ENCODE measurements around the gene GSTA4. TPM values are rescaled to one million over a fixed set of nuclear protein-coding genes. Genes with fewer than 3 reads are reported as not detected.
A peak's percentile ranks its signal among the peaks of the same experiment; 100 is the strongest.
"Not testable (repeated sequence)": the region's sequence is repeated elsewhere in the genome, so short reads cannot be mapped to it uniquely, and the experiment has no call there.

GSTA4 gene
- total and polyA plus RNA-seq, 2 experiments from 2014 or later = 19.3 to 29.9 TPM

DNA sequence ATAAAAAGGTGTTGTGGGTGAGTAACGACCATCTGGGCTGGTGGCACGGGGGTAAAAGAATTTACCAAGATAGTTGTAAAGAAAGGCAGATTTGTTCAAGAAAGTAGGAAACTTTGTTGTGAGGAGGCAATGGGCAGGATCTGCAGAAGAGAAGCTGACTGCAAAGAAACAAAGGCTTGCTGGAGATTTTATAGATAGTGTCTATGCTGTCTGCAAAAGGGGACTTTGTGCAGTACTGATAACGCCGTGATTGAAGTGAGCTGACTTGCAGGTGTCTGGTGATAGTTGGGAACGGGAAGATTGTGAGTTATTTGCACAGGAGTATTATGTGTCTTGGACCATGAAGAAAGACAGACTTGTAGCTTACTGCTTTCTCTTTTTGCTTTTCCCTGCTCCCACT is 48.8 kb downstream of the GSTA4 start:
- Mint-ChIP-seq H3K27ac (no peak overlapping the region), H3K36me3 (ENCODE audit: low read depth) (no peaks in the 10 kb centered on the region), H3K27me3 (ENCODE audit: insufficient read depth, low read depth, poor library complexity) (peaks cover 9% of the 10 kb centered on the region), H3K4me3 (no peak overlapping the region), H3K9me3 (no peaks in the 10 kb centered on the region), H3K4me1 (peaks cover 19% of the 10 kb centered on the region)
- TF ChIP-seq POLR2AphosphoS5 (IDR thresholded peaks at IDR 0.05; ENCODE audit: low read depth) = no peak
- no peak for TF ChIP-seq ZNF114 (CRISPR knock-in tag; IDR thresholded peaks at IDR 0.05)
- TF ChIP-seq JUNB (IDR thresholded peaks at IDR 0.05; ENCODE audit: unreplicated experiment) = no peak
- TF ChIP-seq ZNF331 (CRISPR knock-in tag; IDR thresholded peaks at IDR 0.05; ENCODE audit: low read depth) = no peak
- Histone ChIP-seq H3K9me2 (ENCODE audit: insufficient read depth) (no peaks in the 10 kb centered on the region), H3K4me2 (no peak overlapping the region), H3K79me2 (replicated peaks; ENCODE audit: insufficient read depth) (no peaks in the 10 kb centered on the region), H2AFZ (0 out of 2 replicates have a peak overlapping the region, but pooled peaks have one; percentile 25), H3F3A (replicated peaks; ENCODE audit: low read depth) (no peaks in the 10 kb centered on the region), H3K27me3 (ENCODE audit: insufficient read depth) (no peaks in the 10 kb centered on the region), H4K20me1 (replicated peaks; ENCODE audit: insufficient read depth) (no peaks in the 10 kb centered on the region), H3K4me1 (ENCODE audit: insufficient read depth) (peaks cover 12% of the 10 kb centered on the region; the same call in 1 of the 2 replicates), H3K27ac (ENCODE audit: low read depth) (no peak overlapping the region), H3K36me3 (ENCODE audit: insufficient read depth) (no peaks in the 10 kb centered on the region), H3K4me3 (no peak overlapping the region)
- DNase-seq (ENCODE audit: low spot score) = no peak
- ATAC-seq = no peak

- not testable (repeated sequence) for H3K27me3 Mint-ChIP-seq (ENCODE audit: insufficient read depth, low read depth, poor library complexity); DNase-seq (ENCODE audit: low spot score); H3K36me3 ChIP-seq (ENCODE audit: insufficient read depth); H3K27ac ChIP-seq (ENCODE audit: low read depth); H4K20me1 ChIP-seq (replicated peaks; ENCODE audit: insufficient read depth); ATAC-seq; H3F3A ChIP-seq (replicated peaks; ENCODE audit: low read depth); H3K4me2 ChIP-seq; H3K4me3 Mint-ChIP-seq; H3K27me3 ChIP-seq (ENCODE audit: insufficient read depth); H3K9me3 Mint-ChIP-seq; H3K27ac Mint-ChIP-seq; H3K79me2 ChIP-seq (replicated peaks; ENCODE audit: insufficient read depth); H3K9me2 ChIP-seq (ENCODE audit: insufficient read depth); H3K36me3 Mint-ChIP-seq (ENCODE audit: low read depth); H3K4me3 ChIP-seq
- peaks cover 19% of the 10 kb centered on the region for H3K4me1 Mint-ChIP-seq
- peaks cover 12% of the 10 kb centered on the region; the same call in 1 of the 2 replicates for H3K4me1 ChIP-seq (ENCODE audit: insufficient read depth)
- peak overlapping the region; percentile 75; the same call in 1 of the 2 replicates for H2AFZ ChIP-seq
These were observed 52.3 kb downstream of the GSTA4 start for GRCh38 chr6:52942821-52943220.

GRCh38 chr6:52942221-52942620 is 52.9 kb downstream of the GSTA4 start:
- H3K27ac Mint-ChIP-seq = no peak overlapping the region
- H3K4me1 Mint-ChIP-seq = peaks cover 19% of the 10 kb centered on the region
- no peak overlapping the region for H3K4me3 Mint-ChIP-seq
- H4K20me1 ChIP-seq (replicated peaks; ENCODE audit: insufficient read depth) = no peaks in the 10 kb centered on the region
- H3F3A ChIP-seq (replicated peaks; ENCODE audit: low read depth) = no peaks in the 10 kb centered on the region
- no peaks in the 10 kb centered on the region for H3K9me2 ChIP-seq (ENCODE audit: insufficient read depth)
- H3K4me3 ChIP-seq = no peak overlapping the region
- no peaks in the 10 kb centered on the region for H3K36me3 ChIP-seq (ENCODE audit: insufficient read depth)
- H2AFZ ChIP-seq = peak overlapping the region; percentile 75
- H3K4me1 ChIP-seq (ENCODE audit: insufficient read depth) = peaks cover 12% of the 10 kb centered on the region; the same call in 1 of the 2 replicates
- H3K36me3 Mint-ChIP-seq (ENCODE audit: low read depth) = no peaks in the 10 kb centered on the region
- no peak overlapping the region for H3K4me2 ChIP-seq
- ATAC-seq (peak; percentile 34; the same call in 2 of the 3 replicates), DNase-seq (ENCODE audit: low spot score) (no peak)
- no peaks in the 10 kb centered on the region for H3K27me3 ChIP-seq (ENCODE audit: insufficient read depth)
- peaks cover 9% of the 10 kb centered on the region for H3K27me3 Mint-ChIP-seq (ENCODE audit: insufficient read depth, low read depth, poor library complexity)
- no peaks in the 10 kb centered on the region for H3K79me2 ChIP-seq (replicated peaks; ENCODE audit: insufficient read depth)
- H3K27ac ChIP-seq (ENCODE audit: low read depth) = no peak overlapping the region
- H3K9me3 Mint-ChIP-seq = no peaks in the 10 kb centered on the region
- TF ChIP-seq ZNF114 (CRISPR knock-in tag; IDR thresholded peaks at IDR 0.05) = no peak
- TF ChIP-seq NANOG (IDR thresholded peaks at IDR 0.05; ENCODE audit: borderline replicate concordance) = no peak
- TF ChIP-seq ZNF331 (CRISPR knock-in tag; IDR thresholded peaks at IDR 0.05; ENCODE audit: low read depth) = no peak
- TF ChIP-seq, protein P1, sequence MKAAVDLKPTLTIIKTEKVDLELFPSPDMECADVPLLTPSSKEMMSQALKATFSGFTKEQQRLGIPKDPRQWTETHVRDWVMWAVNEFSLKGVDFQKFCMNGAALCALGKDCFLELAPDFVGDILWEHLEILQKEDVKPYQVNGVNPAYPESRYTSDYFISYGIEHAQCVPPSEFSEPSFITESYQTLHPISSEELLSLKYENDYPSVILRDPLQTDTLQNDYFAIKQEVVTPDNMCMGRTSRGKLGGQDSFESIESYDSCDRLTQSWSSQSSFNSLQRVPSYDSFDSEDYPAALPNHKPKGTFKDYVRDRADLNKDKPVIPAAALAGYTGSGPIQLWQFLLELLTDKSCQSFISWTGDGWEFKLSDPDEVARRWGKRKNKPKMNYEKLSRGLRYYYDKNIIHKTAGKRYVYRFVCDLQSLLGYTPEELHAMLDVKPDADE (IDR thresholded peaks at IDR 0.05) = no peak
- no peak for TF ChIP-seq STAT1 (IDR thresholded peaks at IDR 0.05; ENCODE audit: unreplicated experiment)
- TF ChIP-seq EZH2 (IDR thresholded peaks at IDR 0.05; ENCODE audit: low read depth, unreplicated experiment) = no peak
- no peak for TF ChIP-seq POLR2AphosphoS5 (IDR thresholded peaks at IDR 0.05; ENCODE audit: low read depth)
- TF ChIP-seq, protein P2, sequence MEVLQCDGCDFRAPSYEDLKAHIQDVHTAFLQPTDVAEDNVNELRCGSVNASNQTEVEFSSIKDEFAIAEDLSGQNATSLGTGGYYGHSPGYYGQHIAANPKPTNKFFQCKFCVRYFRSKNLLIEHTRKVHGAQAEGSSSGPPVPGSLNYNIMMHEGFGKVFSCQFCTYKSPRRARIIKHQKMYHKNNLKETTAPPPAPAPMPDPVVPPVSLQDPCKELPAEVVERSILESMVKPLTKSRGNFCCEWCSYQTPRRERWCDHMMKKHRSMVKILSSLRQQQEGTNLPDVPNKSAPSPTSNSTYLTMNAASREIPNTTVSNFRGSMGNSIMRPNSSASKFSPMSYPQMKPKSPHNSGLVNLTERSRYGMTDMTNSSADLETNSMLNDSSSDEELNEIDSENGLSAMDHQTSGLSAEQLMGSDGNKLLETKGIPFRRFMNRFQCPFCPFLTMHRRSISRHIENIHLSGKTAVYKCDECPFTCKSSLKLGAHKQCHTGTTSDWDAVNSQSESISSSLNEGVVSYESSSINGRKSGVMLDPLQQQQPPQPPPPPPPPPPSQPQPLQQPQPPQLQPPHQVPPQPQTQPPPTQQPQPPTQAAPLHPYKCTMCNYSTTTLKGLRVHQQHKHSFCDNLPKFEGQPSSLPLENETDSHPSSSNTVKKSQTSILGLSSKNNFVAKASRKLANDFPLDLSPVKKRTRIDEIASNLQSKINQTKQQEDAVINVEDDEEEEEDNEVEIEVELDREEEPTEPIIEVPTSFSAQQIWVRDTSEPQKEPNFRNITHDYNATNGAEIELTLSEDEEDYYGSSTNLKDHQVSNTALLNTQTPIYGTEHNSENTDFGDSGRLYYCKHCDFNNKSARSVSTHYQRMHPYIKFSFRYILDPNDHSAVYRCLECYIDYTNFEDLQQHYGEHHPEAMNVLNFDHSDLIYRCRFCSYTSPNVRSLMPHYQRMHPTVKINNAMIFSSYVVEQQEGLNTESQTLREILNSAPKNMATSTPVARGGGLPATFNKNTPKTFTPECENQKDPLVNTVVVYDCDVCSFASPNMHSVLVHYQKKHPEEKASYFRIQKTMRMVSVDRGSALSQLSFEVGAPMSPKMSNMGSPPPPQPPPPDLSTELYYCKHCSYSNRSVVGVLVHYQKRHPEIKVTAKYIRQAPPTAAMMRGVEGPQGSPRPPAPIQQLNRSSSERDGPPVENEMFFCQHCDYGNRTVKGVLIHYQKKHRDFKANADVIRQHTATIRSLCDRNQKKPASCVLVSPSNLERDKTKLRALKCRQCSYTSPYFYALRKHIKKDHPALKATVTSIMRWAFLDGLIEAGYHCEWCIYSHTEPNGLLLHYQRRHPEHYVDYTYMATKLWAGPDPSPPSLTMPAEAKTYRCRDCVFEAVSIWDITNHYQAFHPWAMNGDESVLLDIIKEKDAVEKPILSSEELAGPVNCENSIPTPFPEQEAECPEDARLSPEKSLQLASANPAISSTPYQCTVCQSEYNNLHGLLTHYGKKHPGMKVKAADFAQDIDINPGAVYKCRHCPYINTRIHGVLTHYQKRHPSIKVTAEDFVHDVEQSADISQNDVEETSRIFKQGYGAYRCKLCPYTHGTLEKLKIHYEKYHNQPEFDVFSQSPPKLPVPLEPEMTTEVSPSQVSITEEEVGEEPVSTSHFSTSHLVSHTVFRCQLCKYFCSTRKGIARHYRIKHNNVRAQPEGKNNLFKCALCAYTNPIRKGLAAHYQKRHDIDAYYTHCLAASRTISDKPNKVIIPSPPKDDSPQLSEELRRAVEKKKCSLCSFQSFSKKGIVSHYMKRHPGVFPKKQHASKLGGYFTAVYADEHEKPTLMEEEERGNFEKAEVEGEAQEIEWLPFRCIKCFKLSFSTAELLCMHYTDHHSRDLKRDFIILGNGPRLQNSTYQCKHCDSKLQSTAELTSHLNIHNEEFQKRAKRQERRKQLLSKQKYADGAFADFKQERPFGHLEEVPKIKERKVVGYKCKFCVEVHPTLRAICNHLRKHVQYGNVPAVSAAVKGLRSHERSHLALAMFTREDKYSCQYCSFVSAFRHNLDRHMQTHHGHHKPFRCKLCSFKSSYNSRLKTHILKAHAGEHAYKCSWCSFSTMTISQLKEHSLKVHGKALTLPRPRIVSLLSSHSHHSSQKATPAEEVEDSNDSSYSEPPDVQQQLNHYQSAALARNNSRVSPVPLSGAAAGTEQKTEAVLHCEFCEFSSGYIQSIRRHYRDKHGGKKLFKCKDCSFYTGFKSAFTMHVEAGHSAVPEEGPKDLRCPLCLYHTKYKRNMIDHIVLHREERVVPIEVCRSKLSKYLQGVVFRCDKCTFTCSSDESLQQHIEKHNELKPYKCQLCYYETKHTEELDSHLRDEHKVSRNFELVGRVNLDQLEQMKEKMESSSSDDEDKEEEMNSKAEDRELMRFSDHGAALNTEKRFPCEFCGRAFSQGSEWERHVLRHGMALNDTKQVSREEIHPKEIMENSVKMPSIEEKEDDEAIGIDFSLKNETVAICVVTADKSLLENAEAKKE (CRISPR knock-in tag; IDR thresholded peaks at IDR 0.05) = no peak
